OCI-LY3 (cell line): ENCODE results near the gene DPY19L1.
"Not testable (repeated sequence)": the region's sequence is repeated elsewhere in the genome, so short reads cannot be mapped to it uniquely, and the experiment has no call there.

ENCODE experiments used
- EZH2phosphoT487 ChIP-seq: fragments of 200-600 bp; shearing (Covaris generic); IDR thresholded peaks from 2 replicates; pipeline ENCODE4 v1.6.1; 2018; ENCODE audit warnings: antibody characterized with exemption, mixed run types, low read depth
- TF ChIP-seq, protein P1 (sequence below): fragments of 200-600, 300-600 bp; sonication (generic); IDR thresholded peaks from 2 replicates; pipeline ENCODE4 v1.5.1; 2014; ENCODE audit warnings: antibody characterized with exemption, low read length, low read depth

DNA sequence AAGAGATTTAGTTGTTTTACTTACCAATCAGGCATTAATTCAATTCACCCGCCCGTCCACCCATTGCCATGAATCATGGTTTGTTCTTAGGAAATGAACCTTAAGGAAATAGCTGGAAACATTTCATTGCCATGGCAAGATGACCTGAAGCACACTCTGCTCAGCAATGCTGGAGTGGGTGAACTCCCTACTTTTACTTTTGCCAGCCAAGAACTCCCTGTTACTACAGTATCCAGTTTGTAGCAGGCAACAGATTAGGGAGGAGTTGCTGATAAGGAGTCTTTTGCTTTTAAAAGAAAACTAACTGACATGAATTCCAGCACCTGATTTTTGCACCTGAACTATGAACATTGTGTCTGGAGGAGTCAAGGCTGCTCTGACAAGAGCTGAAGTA lies 10.6 kb upstream of the DPY19L1 start:
- TF ChIP-seq, protein P1, sequence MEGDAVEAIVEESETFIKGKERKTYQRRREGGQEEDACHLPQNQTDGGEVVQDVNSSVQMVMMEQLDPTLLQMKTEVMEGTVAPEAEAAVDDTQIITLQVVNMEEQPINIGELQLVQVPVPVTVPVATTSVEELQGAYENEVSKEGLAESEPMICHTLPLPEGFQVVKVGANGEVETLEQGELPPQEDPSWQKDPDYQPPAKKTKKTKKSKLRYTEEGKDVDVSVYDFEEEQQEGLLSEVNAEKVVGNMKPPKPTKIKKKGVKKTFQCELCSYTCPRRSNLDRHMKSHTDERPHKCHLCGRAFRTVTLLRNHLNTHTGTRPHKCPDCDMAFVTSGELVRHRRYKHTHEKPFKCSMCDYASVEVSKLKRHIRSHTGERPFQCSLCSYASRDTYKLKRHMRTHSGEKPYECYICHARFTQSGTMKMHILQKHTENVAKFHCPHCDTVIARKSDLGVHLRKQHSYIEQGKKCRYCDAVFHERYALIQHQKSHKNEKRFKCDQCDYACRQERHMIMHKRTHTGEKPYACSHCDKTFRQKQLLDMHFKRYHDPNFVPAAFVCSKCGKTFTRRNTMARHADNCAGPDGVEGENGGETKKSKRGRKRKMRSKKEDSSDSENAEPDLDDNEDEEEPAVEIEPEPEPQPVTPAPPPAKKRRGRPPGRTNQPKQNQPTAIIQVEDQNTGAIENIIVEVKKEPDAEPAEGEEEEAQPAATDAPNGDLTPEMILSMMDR: not testable (repeated sequence)
- TF ChIP-seq EZH2phosphoT487: not testable (repeated sequence)
